Uterine smooth muscle cell (primary cell): ENCODE results near the gene KIN. TPM values are rescaled to one million over a fixed set of nuclear protein-coding genes. Genes with fewer than 3 reads are reported as not detected.

Source experiments
- total RNA-seq: library from RNA; depleted of rRNA; stranded (reverse); fragments of >200 nt; gene quantifications from 2 replicates; pipeline ENCODE4 v1.2.3, GENCODE V29; 2014

Gene KIN
- 5.7 and 8.1 TPM in 2 replicates for total RNA-seq

GRCh38 chr10:7787857-7788638 lies at the start of gene KIN, which contains the start of gene ATP5F1C:
Gene KIN, minus strand, starts transcription at chr10:7787993. Its CDS starts 60 bp downstream, at chr10:7787933.
Gene ATP5F1C, plus strand, starts transcription at chr10:7788177. Its CDS starts 31 bp downstream, at chr10:7788208.

GRCh38 chr10:7818295-7819120 lies 30.7 kb upstream of the KIN start, which contains the start of gene TAF3:
Gene TAF3, plus strand, starts transcription at chr10:7818505. Its CDS starts 205 bp downstream, at chr10:7818710.

GRCh38 chr10:7703140-7703539 lies 84.7 kb downstream of the KIN start, which contains the start of gene ITIH2:
Gene ITIH2, plus strand, starts transcription at chr10:7703316. Its CDS starts 119 bp downstream, at chr10:7703435.

Other genes with a start within 250 kb of the KIN start
- gene ITIH5, start 121.0 kb downstream of the KIN start, total RNA-seq: under 0.01 and 0.75 TPM in 2 replicates
- not detected in 2 replicates for gene ITIH2, start 84.7 kb downstream of the KIN start, total RNA-seq
- 223 and 287 TPM in 2 replicates for gene ATP5F1C, start 184 bp upstream of the KIN start, total RNA-seq
- gene TAF3, start 30.5 kb upstream of the KIN start, total RNA-seq: 1.6 and 2.0 TPM in 2 replicates